ENCODE data around the gene LRRC56.

DNA sequence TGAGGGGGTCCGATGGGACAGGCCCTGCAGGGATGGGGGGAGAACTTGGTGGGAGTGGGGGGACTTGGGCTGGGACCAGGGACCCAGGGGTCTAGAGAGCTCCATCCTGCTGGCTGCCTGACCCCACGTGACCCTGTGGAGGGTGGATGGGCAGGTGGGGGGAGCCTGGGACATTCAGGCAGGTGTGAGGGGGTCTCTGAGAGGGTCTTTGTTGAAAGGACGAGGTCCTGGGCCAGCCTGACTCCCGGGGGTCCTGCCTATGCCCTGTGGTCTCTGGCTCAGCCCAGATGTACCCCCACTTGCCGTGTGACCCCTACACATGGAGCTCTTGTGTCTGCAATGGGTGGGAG, 7.5 kb downstream of the LRRC56 start:
- TF ChIP-seq, protein P1, sequence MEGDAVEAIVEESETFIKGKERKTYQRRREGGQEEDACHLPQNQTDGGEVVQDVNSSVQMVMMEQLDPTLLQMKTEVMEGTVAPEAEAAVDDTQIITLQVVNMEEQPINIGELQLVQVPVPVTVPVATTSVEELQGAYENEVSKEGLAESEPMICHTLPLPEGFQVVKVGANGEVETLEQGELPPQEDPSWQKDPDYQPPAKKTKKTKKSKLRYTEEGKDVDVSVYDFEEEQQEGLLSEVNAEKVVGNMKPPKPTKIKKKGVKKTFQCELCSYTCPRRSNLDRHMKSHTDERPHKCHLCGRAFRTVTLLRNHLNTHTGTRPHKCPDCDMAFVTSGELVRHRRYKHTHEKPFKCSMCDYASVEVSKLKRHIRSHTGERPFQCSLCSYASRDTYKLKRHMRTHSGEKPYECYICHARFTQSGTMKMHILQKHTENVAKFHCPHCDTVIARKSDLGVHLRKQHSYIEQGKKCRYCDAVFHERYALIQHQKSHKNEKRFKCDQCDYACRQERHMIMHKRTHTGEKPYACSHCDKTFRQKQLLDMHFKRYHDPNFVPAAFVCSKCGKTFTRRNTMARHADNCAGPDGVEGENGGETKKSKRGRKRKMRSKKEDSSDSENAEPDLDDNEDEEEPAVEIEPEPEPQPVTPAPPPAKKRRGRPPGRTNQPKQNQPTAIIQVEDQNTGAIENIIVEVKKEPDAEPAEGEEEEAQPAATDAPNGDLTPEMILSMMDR (conservative IDR thresholded peaks at IDR 0.05; ENCODE audit: low read depth, low read length), result no peak
- no peak for TF ChIP-seq EZH2 (IDR thresholded peaks at IDR 0.05; ENCODE audit: borderline replicate concordance, low read depth, low read length, poor library complexity, severe bottlenecking)

Measured in A673 (cell line).